ENCODE data around the gene CTNND2.

CTNND2 gene

DNA sequence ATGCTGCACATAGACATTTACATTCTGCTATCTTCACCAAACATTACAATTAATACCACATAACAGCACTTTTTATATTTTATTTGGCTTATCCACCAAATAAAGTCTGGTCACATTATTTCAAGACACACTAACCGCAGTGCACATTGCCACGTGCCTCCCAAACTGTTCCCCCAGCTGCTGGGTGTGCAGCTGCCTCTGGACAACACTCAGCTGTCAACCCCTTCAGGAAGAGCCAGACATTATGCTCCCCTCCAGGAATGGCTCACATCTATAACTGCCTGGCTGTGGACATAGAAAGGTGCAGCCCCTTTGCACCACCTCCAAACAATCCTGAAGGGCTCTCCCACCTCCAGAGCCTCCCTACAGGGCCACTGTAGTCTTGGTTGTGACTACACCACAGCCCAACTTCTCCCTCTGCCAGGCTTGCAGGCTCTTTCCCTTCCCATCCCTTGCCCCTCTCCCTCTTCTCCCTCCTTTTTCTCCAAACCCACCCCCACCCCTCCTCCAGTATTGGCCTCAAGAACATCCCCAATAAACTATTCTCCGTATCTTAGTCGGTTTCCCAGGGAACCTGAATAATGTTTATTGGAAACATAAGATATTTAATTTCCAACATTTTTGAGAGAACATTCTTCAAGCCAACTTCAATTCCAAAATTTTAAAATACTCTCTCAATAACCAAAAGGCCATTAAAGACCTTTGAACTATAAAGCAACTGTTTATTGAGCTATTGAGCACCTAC lies 372.3 kb downstream of the CTNND2 start:
- Histone ChIP-seq H3K79me2 (ENCODE audit: insufficient read depth, low read depth) (no peaks in the 10 kb centered on the region), H3K27ac (no peak overlapping the region), H3K36me3 (ENCODE audit: insufficient read depth) (no peaks in the 10 kb centered on the region), H4K20me1 (ENCODE audit: insufficient read depth) (no peaks in the 10 kb centered on the region), H3K4me3 (IDR thresholded peaks at IDR 0.05; ENCODE audit: insufficient read depth, low read depth, low read length) (no peak overlapping the region), H2AFZ (ENCODE audit: low read depth) (no peak overlapping the region), H3K4me2 (no peak overlapping the region), H3K9ac (no peak overlapping the region), H3K4me1 (ENCODE audit: low read depth, poor library complexity, severe bottlenecking) (no peaks in the 10 kb centered on the region), H3K27me3 (ENCODE audit: insufficient read depth, low read depth) (no peaks in the 10 kb centered on the region)
- TF ChIP-seq, protein P1, sequence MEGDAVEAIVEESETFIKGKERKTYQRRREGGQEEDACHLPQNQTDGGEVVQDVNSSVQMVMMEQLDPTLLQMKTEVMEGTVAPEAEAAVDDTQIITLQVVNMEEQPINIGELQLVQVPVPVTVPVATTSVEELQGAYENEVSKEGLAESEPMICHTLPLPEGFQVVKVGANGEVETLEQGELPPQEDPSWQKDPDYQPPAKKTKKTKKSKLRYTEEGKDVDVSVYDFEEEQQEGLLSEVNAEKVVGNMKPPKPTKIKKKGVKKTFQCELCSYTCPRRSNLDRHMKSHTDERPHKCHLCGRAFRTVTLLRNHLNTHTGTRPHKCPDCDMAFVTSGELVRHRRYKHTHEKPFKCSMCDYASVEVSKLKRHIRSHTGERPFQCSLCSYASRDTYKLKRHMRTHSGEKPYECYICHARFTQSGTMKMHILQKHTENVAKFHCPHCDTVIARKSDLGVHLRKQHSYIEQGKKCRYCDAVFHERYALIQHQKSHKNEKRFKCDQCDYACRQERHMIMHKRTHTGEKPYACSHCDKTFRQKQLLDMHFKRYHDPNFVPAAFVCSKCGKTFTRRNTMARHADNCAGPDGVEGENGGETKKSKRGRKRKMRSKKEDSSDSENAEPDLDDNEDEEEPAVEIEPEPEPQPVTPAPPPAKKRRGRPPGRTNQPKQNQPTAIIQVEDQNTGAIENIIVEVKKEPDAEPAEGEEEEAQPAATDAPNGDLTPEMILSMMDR (conservative IDR thresholded peaks at IDR 0.05; ENCODE audit: low read depth, low read length), result no peak

DNA sequence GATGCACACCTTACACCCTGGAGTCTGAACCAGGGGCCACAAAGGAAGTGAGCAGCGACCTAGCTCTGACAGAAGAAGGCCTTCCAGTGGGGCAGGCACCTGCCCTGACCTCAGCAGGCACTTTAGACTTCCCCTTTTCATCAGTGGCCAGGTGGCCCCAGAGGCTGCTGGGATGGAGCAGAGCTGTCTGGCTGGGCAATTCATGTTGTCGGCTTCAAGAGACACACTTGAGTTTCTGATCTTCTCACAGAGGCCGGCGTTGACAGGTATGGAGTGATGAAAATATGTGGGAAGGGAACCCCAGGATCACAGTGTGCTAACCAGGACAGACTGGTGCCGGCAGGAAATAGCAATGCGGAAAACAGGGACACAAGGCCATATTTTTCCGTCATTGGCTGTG lies 375.5 kb downstream of the CTNND2 start:
- no peak overlapping the region for H3K9ac ChIP-seq
- no peaks in the 10 kb centered on the region for H3K27me3 ChIP-seq (ENCODE audit: insufficient read depth, low read depth)
- no peaks in the 10 kb centered on the region for H3K4me1 ChIP-seq (ENCODE audit: low read depth, poor library complexity, severe bottlenecking)
- TF ChIP-seq, protein P1 (conservative IDR thresholded peaks at IDR 0.05; ENCODE audit: low read depth, low read length), result no peak
- no peak overlapping the region for H3K4me3 ChIP-seq (IDR thresholded peaks at IDR 0.05; ENCODE audit: insufficient read depth, low read depth, low read length)
- H3K27ac ChIP-seq, result no peak overlapping the region
- H2AFZ ChIP-seq (ENCODE audit: low read depth), result no peak overlapping the region
- H3K79me2 ChIP-seq (ENCODE audit: insufficient read depth, low read depth), result no peaks in the 10 kb centered on the region
- no peak overlapping the region for H3K4me2 ChIP-seq
- H4K20me1 ChIP-seq (ENCODE audit: insufficient read depth), result no peaks in the 10 kb centered on the region
- no peaks in the 10 kb centered on the region for H3K36me3 ChIP-seq (ENCODE audit: insufficient read depth)

DNA sequence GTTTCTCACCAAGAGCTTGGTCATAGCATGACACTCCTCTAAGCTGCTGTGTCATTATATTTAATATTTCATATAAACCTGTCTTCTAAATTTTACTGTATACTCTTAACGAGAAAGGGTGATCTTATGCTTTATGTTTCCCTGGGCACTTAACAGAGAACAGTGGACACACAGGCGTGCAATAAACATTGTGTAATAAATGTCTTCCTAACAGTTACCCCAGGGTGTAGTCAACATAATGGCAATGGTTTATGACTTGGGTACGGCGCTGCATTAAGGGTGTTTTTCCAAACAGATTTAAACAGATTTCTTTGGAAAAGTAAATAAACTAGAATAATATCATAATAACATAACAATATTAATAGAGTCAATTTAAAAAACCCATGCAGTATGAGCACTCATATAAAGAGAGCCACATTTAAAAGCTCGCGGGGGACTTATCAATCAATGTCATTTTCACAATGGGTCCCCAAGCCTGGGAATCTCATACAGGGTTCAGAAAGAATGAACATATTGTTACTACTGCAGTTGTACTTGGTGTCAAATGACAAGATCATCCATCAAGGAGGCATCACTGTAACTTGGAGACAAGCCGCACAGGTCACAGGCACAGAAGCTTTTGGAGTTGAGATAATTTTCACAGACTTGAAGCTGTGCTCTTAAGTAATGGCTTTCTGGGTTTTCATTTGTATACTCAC lies 376.4 kb downstream of the CTNND2 start:
- Histone ChIP-seq H3K4me2 (no peak overlapping the region), H3K4me1 (ENCODE audit: low read depth, poor library complexity, severe bottlenecking) (no peaks in the 10 kb centered on the region), H3K79me2 (ENCODE audit: insufficient read depth, low read depth) (no peaks in the 10 kb centered on the region), H4K20me1 (ENCODE audit: insufficient read depth) (no peaks in the 10 kb centered on the region), H3K27me3 (ENCODE audit: insufficient read depth, low read depth) (no peaks in the 10 kb centered on the region), H3K36me3 (ENCODE audit: insufficient read depth) (no peaks in the 10 kb centered on the region), H3K9ac (no peak overlapping the region), H3K4me3 (IDR thresholded peaks at IDR 0.05; ENCODE audit: insufficient read depth, low read depth, low read length) (no peak overlapping the region), H3K27ac (no peak overlapping the region), H2AFZ (ENCODE audit: low read depth) (no peak overlapping the region)
- TF ChIP-seq, protein P1 (conservative IDR thresholded peaks at IDR 0.05; ENCODE audit: low read depth, low read length), result no peak

DNA sequence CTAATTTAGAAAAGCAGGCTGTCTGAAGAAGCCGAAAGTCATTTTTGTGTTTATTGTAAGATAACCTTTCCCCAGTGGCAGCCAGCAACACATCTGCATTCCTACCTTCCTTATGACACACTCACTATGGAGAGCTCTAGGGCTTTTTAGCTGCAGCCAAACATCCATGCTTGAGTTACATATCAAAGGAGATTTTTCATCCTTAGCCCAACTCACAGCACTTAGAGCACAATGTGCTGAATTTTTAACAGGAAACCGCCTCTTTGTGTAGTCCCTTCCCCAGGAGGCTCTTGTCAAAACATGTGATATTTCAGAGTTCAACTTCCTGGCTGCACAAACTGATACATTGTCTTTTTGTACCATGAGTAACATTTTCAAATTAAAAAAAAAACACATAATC lies 379.2 kb downstream of the CTNND2 start:
- no peaks in the 10 kb centered on the region for H3K79me2 ChIP-seq (ENCODE audit: insufficient read depth, low read depth)
- H3K4me3 ChIP-seq (IDR thresholded peaks at IDR 0.05; ENCODE audit: insufficient read depth, low read depth, low read length), result no peak overlapping the region
- H3K36me3 ChIP-seq (ENCODE audit: insufficient read depth), result no peaks in the 10 kb centered on the region
- no peaks in the 10 kb centered on the region for H4K20me1 ChIP-seq (ENCODE audit: insufficient read depth)
- no peak overlapping the region for H3K9ac ChIP-seq
- H3K4me1 ChIP-seq (ENCODE audit: low read depth, poor library complexity, severe bottlenecking), result no peaks in the 10 kb centered on the region
- TF ChIP-seq, protein P1 (conservative IDR thresholded peaks at IDR 0.05; ENCODE audit: low read depth, low read length), result no peak
- H3K4me2 ChIP-seq, result no peak overlapping the region
- H3K27ac ChIP-seq, result no peak overlapping the region
- no peak overlapping the region for H2AFZ ChIP-seq (ENCODE audit: low read depth)
- no peaks in the 10 kb centered on the region for H3K27me3 ChIP-seq (ENCODE audit: insufficient read depth, low read depth)

Data from KMS-11 (cell line).